ENCODE data around the gene KMO.

KMO gene

GRCh38 chr1:241627453-241628259 lies 95.5 kb downstream of the KMO start:
- H3K4me1 ChIP-seq (ENCODE audit: control insufficient read depth, insufficient read depth, low read length, unreplicated experiment), result peaks cover 11% of the 10 kb centered on the region
- no peak overlapping the region for H3K4me3 ChIP-seq (ENCODE audit: low read depth, low read length)
- H3K27me3 ChIP-seq (ENCODE audit: insufficient read depth, low read length), result no peaks in the 10 kb centered on the region
- H3K27ac ChIP-seq (ENCODE audit: low read depth, low read length), result 0 out of 2 replicates have a peak overlapping the region, but pooled peaks have one; percentile 24
- no peak overlapping the region for H2AFZ ChIP-seq (ENCODE audit: low read length, unreplicated experiment)
- H3K36me3 ChIP-seq (ENCODE audit: insufficient read depth, low read length), result peaks cover 4% of the 10 kb centered on the region; the same call in 1 of the 2 replicates
- no peaks in the 10 kb centered on the region for H3K79me2 ChIP-seq (ENCODE audit: control insufficient read depth, insufficient read depth, low read length, unreplicated experiment)

- Histone ChIP-seq H3K27ac (ENCODE audit: low read depth, low read length) (no peak overlapping the region), H3K4me1 (ENCODE audit: control insufficient read depth, insufficient read depth, low read length, unreplicated experiment) (peaks cover 11% of the 10 kb centered on the region), H3K4me3 (ENCODE audit: low read depth, low read length) (no peak overlapping the region), H2AFZ (ENCODE audit: low read length, unreplicated experiment) (no peak overlapping the region), H3K27me3 (ENCODE audit: insufficient read depth, low read length) (no peaks in the 10 kb centered on the region), H3K79me2 (ENCODE audit: control insufficient read depth, insufficient read depth, low read length, unreplicated experiment) (peaks cover 8% of the 10 kb centered on the region), H3K36me3 (ENCODE audit: insufficient read depth, low read length) (peaks cover 19% of the 10 kb centered on the region)
These were observed 97.8 kb downstream of the KMO start for GRCh38 chr1:241630005-241630404.

GRCh38 chr1:241630476-241630875 lies 98.3 kb downstream of the KMO start:
- Histone ChIP-seq H3K79me2 (ENCODE audit: control insufficient read depth, insufficient read depth, low read length, unreplicated experiment) (peaks cover 12% of the 10 kb centered on the region), H3K27ac (ENCODE audit: low read depth, low read length) (no peak overlapping the region), H3K4me3 (ENCODE audit: low read depth, low read length) (no peak overlapping the region)

GRCh38 chr1:241630899-241631298 lies 98.7 kb downstream of the KMO start:
- H3K79me2 ChIP-seq (ENCODE audit: control insufficient read depth, insufficient read depth, low read length, unreplicated experiment), result peaks cover 16% of the 10 kb centered on the region
- H3K4me3 ChIP-seq (ENCODE audit: low read depth, low read length), result no peak overlapping the region
- H3K27ac ChIP-seq (ENCODE audit: low read depth, low read length), result no peak overlapping the region
- peaks cover 11% of the 10 kb centered on the region for H3K4me1 ChIP-seq (ENCODE audit: control insufficient read depth, insufficient read depth, low read length, unreplicated experiment)
- H2AFZ ChIP-seq (ENCODE audit: low read length, unreplicated experiment), result no peak overlapping the region
- H3K27me3 ChIP-seq (ENCODE audit: insufficient read depth, low read length), result no peaks in the 10 kb centered on the region
- peaks cover 28% of the 10 kb centered on the region for H3K36me3 ChIP-seq (ENCODE audit: insufficient read depth, low read length)

More at GRCh38 chr1:241630476-241630875, 98.3 kb downstream of the KMO start:
- H3K4me1 ChIP-seq (ENCODE audit: control insufficient read depth, insufficient read depth, low read length, unreplicated experiment), result peaks cover 11% of the 10 kb centered on the region
- H3K36me3 ChIP-seq (ENCODE audit: insufficient read depth, low read length), result peaks cover 24% of the 10 kb centered on the region
- H3K27me3 ChIP-seq (ENCODE audit: insufficient read depth, low read length), result no peaks in the 10 kb centered on the region
- no peak overlapping the region for H2AFZ ChIP-seq (ENCODE audit: low read length, unreplicated experiment)

- peaks cover 33% of the 10 kb centered on the region for H3K36me3 ChIP-seq (ENCODE audit: insufficient read depth, low read length)
- H3K27ac ChIP-seq (ENCODE audit: low read depth, low read length), result no peak overlapping the region
- H3K27me3 ChIP-seq (ENCODE audit: insufficient read depth, low read length), result no peaks in the 10 kb centered on the region
- H2AFZ ChIP-seq (ENCODE audit: low read length, unreplicated experiment), result no peak overlapping the region
- H3K79me2 ChIP-seq (ENCODE audit: control insufficient read depth, insufficient read depth, low read length, unreplicated experiment), result peaks cover 24% of the 10 kb centered on the region
- H3K4me3 ChIP-seq (ENCODE audit: low read depth, low read length), result no peak overlapping the region
- peaks cover 11% of the 10 kb centered on the region for H3K4me1 ChIP-seq (ENCODE audit: control insufficient read depth, insufficient read depth, low read length, unreplicated experiment)
These were observed 99.5 kb downstream of the KMO start for GRCh38 chr1:241631674-241632073.

GRCh38 chr1:241632987-241633386 lies 100.8 kb downstream of the KMO start:
- H3K4me1 ChIP-seq (ENCODE audit: control insufficient read depth, insufficient read depth, low read length, unreplicated experiment), result peaks cover 20% of the 10 kb centered on the region
- H3K79me2 ChIP-seq (ENCODE audit: control insufficient read depth, insufficient read depth, low read length, unreplicated experiment), result peaks cover 37% of the 10 kb centered on the region
- peaks cover 33% of the 10 kb centered on the region for H3K36me3 ChIP-seq (ENCODE audit: insufficient read depth, low read length)
- no peak overlapping the region for H3K27ac ChIP-seq (ENCODE audit: low read depth, low read length)
- H3K27me3 ChIP-seq (ENCODE audit: insufficient read depth, low read length), result no peaks in the 10 kb centered on the region
- H2AFZ ChIP-seq (ENCODE audit: low read length, unreplicated experiment), result no peak overlapping the region
- H3K4me3 ChIP-seq (ENCODE audit: low read depth, low read length), result no peak overlapping the region

- H3K27ac ChIP-seq (ENCODE audit: low read depth, low read length), result no peak overlapping the region
These were observed 103.5 kb downstream of the KMO start for GRCh38 chr1:241635556-241636152.

GRCh38 chr1:241636291-241636690 lies 104.1 kb downstream of the KMO start:
- Histone ChIP-seq H3K27me3 (ENCODE audit: insufficient read depth, low read length) (no peaks in the 10 kb centered on the region), H3K4me3 (ENCODE audit: low read depth, low read length) (no peak overlapping the region), H3K27ac (ENCODE audit: low read depth, low read length) (no peak overlapping the region), H3K36me3 (ENCODE audit: insufficient read depth, low read length) (peaks cover 33% of the 10 kb centered on the region), H3K4me1 (ENCODE audit: control insufficient read depth, insufficient read depth, low read length, unreplicated experiment) (peaks cover 25% of the 10 kb centered on the region), H3K79me2 (ENCODE audit: control insufficient read depth, insufficient read depth, low read length, unreplicated experiment) (peaks cover 52% of the 10 kb centered on the region), H2AFZ (ENCODE audit: low read length, unreplicated experiment) (no peak overlapping the region)

More at GRCh38 chr1:241635556-241636152, 103.5 kb downstream of the KMO start:
- Histone ChIP-seq H3K4me1 (ENCODE audit: control insufficient read depth, insufficient read depth, low read length, unreplicated experiment) (peaks cover 23% of the 10 kb centered on the region), H3K79me2 (ENCODE audit: control insufficient read depth, insufficient read depth, low read length, unreplicated experiment) (peaks cover 52% of the 10 kb centered on the region), H3K4me3 (ENCODE audit: low read depth, low read length) (no peak overlapping the region), H3K27me3 (ENCODE audit: insufficient read depth, low read length) (no peaks in the 10 kb centered on the region), H3K36me3 (ENCODE audit: insufficient read depth, low read length) (peaks cover 33% of the 10 kb centered on the region), H2AFZ (ENCODE audit: low read length, unreplicated experiment) (no peak overlapping the region)

- Histone ChIP-seq H3K36me3 (ENCODE audit: insufficient read depth, low read length) (peaks cover 33% of the 10 kb centered on the region), H3K27ac (ENCODE audit: low read depth, low read length) (no peak overlapping the region), H3K4me3 (ENCODE audit: low read depth, low read length) (peak overlapping the region; percentile 98), H2AFZ (ENCODE audit: low read length, unreplicated experiment) (no peak overlapping the region), H3K79me2 (ENCODE audit: control insufficient read depth, insufficient read depth, low read length, unreplicated experiment) (peaks cover 52% of the 10 kb centered on the region), H3K4me1 (ENCODE audit: control insufficient read depth, insufficient read depth, low read length, unreplicated experiment) (peaks cover 33% of the 10 kb centered on the region), H3K27me3 (ENCODE audit: insufficient read depth, low read length) (no peaks in the 10 kb centered on the region)
These were observed 104.9 kb downstream of the KMO start for GRCh38 chr1:241637046-241637590.

GRCh38 chr1:241637604-241638003 lies 105.4 kb downstream of the KMO start:
- H3K36me3 ChIP-seq (ENCODE audit: insufficient read depth, low read length), result peaks cover 30% of the 10 kb centered on the region
- no peak overlapping the region for H3K27ac ChIP-seq (ENCODE audit: low read depth, low read length)
- peaks cover 52% of the 10 kb centered on the region for H3K79me2 ChIP-seq (ENCODE audit: control insufficient read depth, insufficient read depth, low read length, unreplicated experiment)
- H3K27me3 ChIP-seq (ENCODE audit: insufficient read depth, low read length), result no peaks in the 10 kb centered on the region
- H3K4me3 ChIP-seq (ENCODE audit: low read depth, low read length), result peak overlapping the region; percentile 98
- peaks cover 34% of the 10 kb centered on the region for H3K4me1 ChIP-seq (ENCODE audit: control insufficient read depth, insufficient read depth, low read length, unreplicated experiment)
- no peak overlapping the region for H2AFZ ChIP-seq (ENCODE audit: low read length, unreplicated experiment)

Measured in ACC112 (cell line).